Colonic mucosa (tissue), 4 donors: ENCODE results near the gene SLC5A4. TPM values are rescaled to one million over a fixed set of nuclear protein-coding genes. Genes with fewer than 3 reads are reported as not detected.

Experiments
- DNase-seq: peaks from one replicate; pipeline ENCODE4 v3.0.0-alpha.2; 2020
- H3K27ac ChIP-seq: fragments of 200-600 bp; one replicate; pipeline ENCODE4 v1.8.0; 2021
- H3K27me3 ChIP-seq: fragments of 200-600 bp; one replicate; pipeline ENCODE4 v1.8.0; 2021
- H3K36me3 ChIP-seq: fragments of 200-600 bp; one replicate; pipeline ENCODE4 v1.8.0; 2021
- H3K4me1 ChIP-seq: fragments of 200-600 bp; one replicate; pipeline ENCODE4 v1.8.0; 2021; ENCODE audit warnings: mild to moderate bottlenecking
- H3K4me3 ChIP-seq: fragments of 200-600 bp; one replicate; pipeline ENCODE4 v1.8.0; 2021
- H3K9ac ChIP-seq, 2 donors: one replicate each; pipeline ENCODE4 v1.7.0; 2013; ENCODE audit warnings: control low read depth in 2 of 2, low read depth in 2 of 2, low read length in 2 of 2
- H3K9me3 ChIP-seq: fragments of 200-600 bp; one replicate; pipeline ENCODE4 v1.8.0; 2021
- CTCF ChIP-seq: fragments of 200-600 bp; IDR thresholded peaks from one replicate; pipeline ENCODE4 v1.8.0; 2022; ENCODE audit warnings: antibody characterized with exemption, mild to moderate bottlenecking
- intact Hi-C: fragments of 100-400 bp; cut with DNase I; formaldehyde crosslinking; loops from one replicate; pipeline ENCODE4 v1.14.1; 2022
- total RNA-seq, 2 donors: library from RNA; stranded (reverse); fragmentation: NEBNext Ultra II Directional in 1 of 2; extraction: Animal tissue kit (Norgen Biotek cat#: 25700) in 1 of 2; gene quantifications; one replicate each; pipeline ENCODE4 v1.2.1, GENCODE V29; 2021
- donor health status: healthy.
- donor health status: DM: no; HTN: no; CAD: no.
- donor health status: DM: no; HTN: no; CAD: no.

The SLC5A4 gene
- total RNA-seq, 2 donors from 2014 or later, result not detected

GRCh38 chr22:32203181-32204039 lies 51.7 kb downstream of the SLC5A4 start:
- Histone ChIP-seq H3K9ac (no peak overlapping the region), H3K27me3 (peaks cover 15% of the 10 kb centered on the region), H3K4me1 (peaks cover 4% of the 10 kb centered on the region), H3K36me3 (no peaks in the 10 kb centered on the region), H3K4me3 (peak overlapping the region; percentile 24), H3K27ac (no peak overlapping the region), H3K9me3 (no peaks in the 10 kb centered on the region)
- DNase-seq, result no peak
- intact Hi-C loops, result no loop called here
- no peak for TF ChIP-seq CTCF

- Histone ChIP-seq H3K27me3 (peaks cover 15% of the 10 kb centered on the region), H3K27ac (no peak overlapping the region), H3K4me3 (peak overlapping the region; percentile 24), H3K9me3 (no peaks in the 10 kb centered on the region), H3K9ac (peak overlapping the region in 1 of 2 donors; percentile 12), H3K36me3 (no peaks in the 10 kb centered on the region), H3K4me1 (peaks cover 4% of the 10 kb centered on the region)
- intact Hi-C loops, result no loop called here
- DNase-seq, result peak; percentile 71
- TF ChIP-seq CTCF, result peak; percentile 46
Observed at GRCh38 chr22:32202539-32203180, 52.5 kb downstream of the SLC5A4 start.

DNA sequence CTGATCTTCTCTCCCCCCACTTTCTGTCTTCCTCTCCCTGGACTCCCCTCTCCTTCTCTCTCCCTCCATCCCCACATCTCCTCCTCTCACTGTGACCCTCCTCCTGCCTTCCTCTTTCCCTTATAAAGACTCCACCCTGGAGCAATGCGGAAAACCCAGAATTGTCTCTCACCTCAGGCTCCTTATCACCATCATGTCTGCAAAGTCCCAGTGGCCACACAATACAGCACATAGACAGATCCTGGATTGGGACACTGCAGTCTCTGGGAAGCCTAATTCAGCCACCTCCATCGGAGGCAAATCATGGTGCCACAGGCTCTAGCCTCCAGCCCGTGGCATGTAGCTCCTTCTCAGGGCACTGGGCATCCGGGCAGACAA lies 53.0 kb downstream of the SLC5A4 start:
- DNase-seq, result no peak
- Histone ChIP-seq H3K4me1 (peaks cover 4% of the 10 kb centered on the region), H3K4me3 (no peak overlapping the region), H3K27ac (no peak overlapping the region), H3K36me3 (no peaks in the 10 kb centered on the region), H3K27me3 (peaks cover 15% of the 10 kb centered on the region), H3K9ac (no peak overlapping the region), H3K9me3 (no peaks in the 10 kb centered on the region)
- intact Hi-C loops, result no loop called here
- no peak for TF ChIP-seq CTCF

DNA sequence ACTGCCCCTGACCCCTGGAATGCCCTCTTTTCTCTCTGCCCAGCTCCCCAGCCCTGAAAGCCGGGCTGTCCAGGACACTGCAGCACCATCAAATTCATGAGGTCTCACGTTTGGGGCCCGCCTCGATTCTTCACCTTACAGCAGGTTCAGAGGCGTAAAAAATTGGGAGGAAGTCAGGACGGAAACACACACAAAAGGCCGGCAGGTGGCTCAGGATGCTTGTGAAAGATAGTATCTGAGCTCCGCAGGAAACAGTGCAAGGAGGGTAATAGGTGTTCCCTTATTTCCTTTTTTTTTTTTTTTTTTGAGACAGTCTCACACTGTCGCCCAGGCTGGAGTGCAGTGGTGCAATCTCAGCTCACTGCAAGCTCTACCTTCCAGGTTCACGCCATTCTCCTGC lies 54.4 kb downstream of the SLC5A4 start:
- H3K36me3 ChIP-seq, result no peaks in the 10 kb centered on the region
- no peaks in the 10 kb centered on the region for H3K9me3 ChIP-seq
- H3K27ac ChIP-seq, result no peak overlapping the region
- no peak for DNase-seq
- H3K27me3 ChIP-seq, result peaks cover 15% of the 10 kb centered on the region
- intact Hi-C loops, result no loop called here
- H3K4me3 ChIP-seq, result no peak overlapping the region
- TF ChIP-seq CTCF, result no peak
- H3K4me1 ChIP-seq, result peaks cover 4% of the 10 kb centered on the region
- no peak overlapping the region for H3K9ac ChIP-seq

DNA sequence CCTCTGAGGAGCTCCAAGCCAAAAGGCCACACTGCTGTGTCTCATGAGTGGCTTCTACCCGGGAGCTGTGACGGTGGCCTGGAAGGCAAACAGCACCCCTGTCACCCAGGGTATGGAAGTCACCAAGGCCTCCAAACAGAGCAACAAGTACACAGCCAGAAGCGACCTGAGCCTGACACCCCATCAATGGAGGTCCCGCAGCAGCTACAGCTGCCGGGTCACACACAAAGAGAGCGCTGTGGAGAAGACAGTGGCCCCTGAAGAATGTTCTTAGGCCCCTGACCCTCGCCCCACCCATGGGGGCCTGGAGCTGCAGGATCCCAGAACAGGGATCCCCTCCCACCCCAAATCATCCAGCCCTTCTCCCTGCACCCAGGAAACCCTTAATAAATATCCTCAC lies 55.2 kb downstream of the SLC5A4 start:
- Histone ChIP-seq H3K36me3 (no peaks in the 10 kb centered on the region), H3K9ac (no peak overlapping the region), H3K4me1 (peaks cover 4% of the 10 kb centered on the region), H3K27ac (no peak overlapping the region), H3K27me3 (peaks cover 15% of the 10 kb centered on the region), H3K4me3 (no peak overlapping the region), H3K9me3 (no peaks in the 10 kb centered on the region)
- no peak for DNase-seq
- no peak for TF ChIP-seq CTCF
- intact Hi-C loops, result no loop called here
